ENCODE results near the gene COL23A1. TPM values are rescaled to one million over a fixed set of nuclear protein-coding genes. Genes with fewer than 3 reads are reported as not detected.

The COL23A1 gene
- total and polyA plus RNA-seq, 2 of the 8 experiments (the other 6 are each of a cell fraction or from before 2014, with no cell fraction given): 3.1 to 4.7 TPM

DNA sequence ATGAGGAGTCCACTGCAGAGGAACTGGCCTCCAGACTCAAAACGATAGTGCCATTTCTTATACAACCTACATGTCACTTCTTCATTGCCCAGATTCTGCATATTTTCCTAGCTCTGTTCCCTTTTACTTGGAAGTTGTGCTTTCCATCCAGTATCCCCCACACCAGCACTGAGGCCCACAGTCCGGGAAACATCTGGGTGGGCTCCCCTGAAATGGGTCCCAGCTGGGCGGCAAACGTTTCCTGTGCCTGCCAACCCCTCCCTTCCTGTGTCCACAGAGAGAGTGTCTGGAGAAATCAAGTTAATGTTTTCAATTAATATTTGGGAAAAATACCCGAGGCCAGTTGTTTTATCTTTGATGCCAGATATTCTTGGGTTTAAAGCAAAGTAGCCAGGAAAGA, 111.8 kb downstream of the COL23A1 start (continued):
- TF ChIP-seq CTBP2 (IDR thresholded peaks at IDR 0.05; ENCODE audit: borderline replicate concordance, insufficient read depth, insufficient read length, low read length) (no peak), SP2 (IDR thresholded peaks at IDR 0.05; ENCODE audit: low read length) (no peak), JUND (IDR thresholded peaks at IDR 0.05; ENCODE audit: low read length) (no peak), EP300 (IDR thresholded peaks at IDR 0.05; ENCODE audit: borderline replicate concordance in 1 of 2, low read depth in 2 of 2, low read length in 2 of 2) (no peak), POLR2AphosphoS5 (IDR thresholded peaks at IDR 0.05; ENCODE audit: low read depth, low read length) (no peak)

All from H1 (cell line).